Brain pericyte (primary cell): ENCODE measurements around the gene ZNF688.

Experiments used
- DNase-seq: peaks from one replicate; pipeline ENCODE4 v3.0.0-alpha.2; 2012; ENCODE audit warnings: low read depth, low spot score

ZNF688 gene

GRCh38 chr16:30585400-30586191 is 14.1 kb upstream of the ZNF688 start, which contains the start of gene ZNF785:
Gene ZNF785 (minus strand): TSS chr16:30585697. CDS start chr16:30585611, 86 bp downstream.
- DNase-seq = peak; percentile 98

GRCh38 chr16:30585022-30585399 is 13.5 kb upstream of the ZNF688 start:
- DNase-seq = no peak

- DNase-seq = no peak
These were observed 11.3 kb upstream of the ZNF688 start for GRCh38 chr16:30582611-30583340.

GRCh38 chr16:30581457-30581856 is 9.9 kb upstream of the ZNF688 start:
- no peak for DNase-seq

GRCh38 chr16:30574678-30575077 is 3.2 kb upstream of the ZNF688 start:
- no peak for DNase-seq

GRCh38 chr16:30570636-30571444 is 674 bp downstream of the ZNF688 start:
- DNase-seq = no peak

GRCh38 chr16:30569746-30570635 is 1.5 kb downstream of the ZNF688 start:
- no peak for DNase-seq

GRCh38 chr16:30569281-30569680 is 2.2 kb downstream of the ZNF688 start:
- DNase-seq = no peak

GRCh38 chr16:30567991-30568638 is 3.4 kb downstream of the ZNF688 start:
- peak; percentile 41 for DNase-seq

GRCh38 chr16:30567160-30567990 is 4.1 kb downstream of the ZNF688 start:
- DNase-seq = no peak

GRCh38 chr16:30566531-30566930 is 5.0 kb downstream of the ZNF688 start:
- DNase-seq = no peak

- DNase-seq = no peak
These were observed 5.5 kb downstream of the ZNF688 start for GRCh38 chr16:30565984-30566383.

GRCh38 chr16:30565526-30565925 is 6.0 kb downstream of the ZNF688 start:
- no peak for DNase-seq

GRCh38 chr16:30562021-30562420 is 9.5 kb downstream of the ZNF688 start:
- no peak for DNase-seq

GRCh38 chr16:30561089-30561816 is 10.3 kb downstream of the ZNF688 start:
- no peak for DNase-seq

GRCh38 chr16:30559690-30560089 is 11.8 kb downstream of the ZNF688 start:
- DNase-seq = no peak

GRCh38 chr16:30558789-30559377 is 12.6 kb downstream of the ZNF688 start:
- DNase-seq = no peak

GRCh38 chr16:30557957-30558788 is 13.3 kb downstream of the ZNF688 start, which contains the start of gene ZNF764:
Gene ZNF764 (minus strand): TSS chr16:30558374. CDS start chr16:30558182, 192 bp downstream.
- DNase-seq = peak; percentile 89
